Measurements from ENCODE around the gene GRID2IP.

The GRID2IP gene

GRCh38 chr7:6559896-6560295, 8.6 kb upstream of the GRID2IP start:
- no peak for DNase-seq

- peak; percentile 67 for DNase-seq
Observed at GRCh38 chr7:6558837-6559236, 7.6 kb upstream of the GRID2IP start.

- DNase-seq: no peak
Observed at GRCh38 chr7:6556196-6556595, 4.9 kb upstream of the GRID2IP start.

- no peak for DNase-seq
Observed at GRCh38 chr7:6554848-6555247, 3.6 kb upstream of the GRID2IP start.

- DNase-seq: no peak
Observed at GRCh38 chr7:6553448-6554044, 2.3 kb upstream of the GRID2IP start.

GRCh38 chr7:6547400-6547799, 3.9 kb downstream of the GRID2IP start:
- DNase-seq: no peak

- DNase-seq: no peak
Observed at GRCh38 chr7:6546498-6547251, 4.6 kb downstream of the GRID2IP start.

DNA sequence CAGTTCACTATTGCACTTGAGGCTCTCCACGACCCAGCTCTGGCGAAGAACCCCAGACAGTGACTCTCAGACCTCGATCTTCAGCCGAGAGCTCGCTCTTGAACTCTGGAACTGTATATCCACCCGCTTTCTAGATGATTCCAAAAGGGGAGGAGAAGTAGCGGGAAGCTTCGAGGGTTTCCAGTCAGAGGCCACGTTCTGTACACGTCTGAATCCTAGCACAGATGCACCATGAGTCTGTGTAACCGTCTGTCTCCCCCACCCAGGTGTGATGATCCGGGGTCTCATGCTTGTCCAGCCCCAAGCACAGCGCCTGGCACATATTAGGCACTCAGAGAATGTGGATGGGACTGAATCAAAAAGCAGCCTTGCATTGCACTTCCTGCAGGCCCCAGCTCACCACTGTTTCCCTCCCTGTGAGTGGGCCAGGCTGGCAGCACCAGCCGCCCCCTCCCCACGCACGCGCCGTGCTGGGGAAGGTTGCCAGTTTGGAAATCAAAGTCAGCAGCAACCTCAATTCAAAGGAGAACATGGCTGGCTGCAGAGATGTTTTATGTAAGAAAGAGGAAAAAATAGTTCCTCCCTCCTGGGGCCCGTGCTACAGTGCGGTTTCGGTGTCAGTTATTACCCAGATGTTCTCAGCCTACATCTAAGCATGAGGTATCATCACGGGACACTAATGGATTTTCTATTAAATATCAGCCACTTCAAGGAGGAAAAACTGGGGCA, 5.7 kb downstream of the GRID2IP start:
- DNase-seq: no peak

DNA sequence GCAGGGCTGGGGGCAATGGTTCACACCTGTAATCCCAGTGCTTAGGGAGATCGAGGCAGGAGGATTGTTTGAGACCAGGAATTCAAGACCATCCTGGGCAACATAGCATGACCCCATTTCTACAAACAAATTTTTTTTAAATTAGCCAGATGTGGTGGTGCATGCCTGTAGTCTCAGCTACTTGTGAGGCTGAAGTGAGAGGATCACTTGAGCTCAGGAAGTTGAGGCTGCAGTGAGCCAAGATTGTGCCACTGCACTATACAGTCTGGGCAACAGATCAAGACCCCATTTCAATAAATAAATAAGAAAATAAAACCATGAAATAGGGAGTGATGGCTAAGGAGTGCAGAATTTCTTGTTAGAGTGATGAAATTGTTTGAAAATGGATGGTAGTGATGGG, 8.9 kb downstream of the GRID2IP start:
- DNase-seq: no peak

GRCh38 chr7:6536262-6537260, 14.7 kb downstream of the GRID2IP start:
- no peak for DNase-seq

DNA sequence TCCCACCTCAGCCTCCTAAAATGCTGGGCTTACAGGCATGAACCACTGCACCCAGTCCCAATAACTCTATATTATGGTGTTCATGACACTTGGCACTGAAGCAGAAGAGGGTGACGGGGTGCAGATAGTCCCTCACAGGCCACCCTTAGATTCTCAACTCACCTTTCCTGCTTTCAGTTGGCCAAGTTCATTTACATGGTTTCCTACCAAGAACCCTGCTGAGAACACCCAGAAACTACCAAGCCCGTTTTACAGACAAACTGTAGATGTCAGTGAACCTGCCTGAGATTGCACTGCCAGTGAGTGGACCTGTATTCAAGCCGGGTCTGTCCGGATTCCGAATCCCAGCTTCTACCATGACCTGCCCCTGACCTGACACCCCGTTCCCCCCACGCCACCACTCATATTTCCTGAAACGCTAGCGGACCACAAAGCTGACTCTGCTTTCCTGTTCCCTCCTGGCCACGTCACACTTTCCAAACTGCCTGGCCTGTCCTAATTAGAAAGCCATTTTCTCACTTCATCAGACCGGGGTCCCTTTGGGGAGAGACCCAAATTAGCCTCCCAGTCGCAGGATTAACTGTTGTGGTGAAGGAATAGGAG, 17.3 kb downstream of the GRID2IP start:
- no peak for DNase-seq

- no peak for DNase-seq
Observed at GRCh38 chr7:6532516-6532915, 18.7 kb downstream of the GRID2IP start.

- no peak for DNase-seq
Observed at GRCh38 chr7:6531492-6532279, 19.6 kb downstream of the GRID2IP start.

DNA sequence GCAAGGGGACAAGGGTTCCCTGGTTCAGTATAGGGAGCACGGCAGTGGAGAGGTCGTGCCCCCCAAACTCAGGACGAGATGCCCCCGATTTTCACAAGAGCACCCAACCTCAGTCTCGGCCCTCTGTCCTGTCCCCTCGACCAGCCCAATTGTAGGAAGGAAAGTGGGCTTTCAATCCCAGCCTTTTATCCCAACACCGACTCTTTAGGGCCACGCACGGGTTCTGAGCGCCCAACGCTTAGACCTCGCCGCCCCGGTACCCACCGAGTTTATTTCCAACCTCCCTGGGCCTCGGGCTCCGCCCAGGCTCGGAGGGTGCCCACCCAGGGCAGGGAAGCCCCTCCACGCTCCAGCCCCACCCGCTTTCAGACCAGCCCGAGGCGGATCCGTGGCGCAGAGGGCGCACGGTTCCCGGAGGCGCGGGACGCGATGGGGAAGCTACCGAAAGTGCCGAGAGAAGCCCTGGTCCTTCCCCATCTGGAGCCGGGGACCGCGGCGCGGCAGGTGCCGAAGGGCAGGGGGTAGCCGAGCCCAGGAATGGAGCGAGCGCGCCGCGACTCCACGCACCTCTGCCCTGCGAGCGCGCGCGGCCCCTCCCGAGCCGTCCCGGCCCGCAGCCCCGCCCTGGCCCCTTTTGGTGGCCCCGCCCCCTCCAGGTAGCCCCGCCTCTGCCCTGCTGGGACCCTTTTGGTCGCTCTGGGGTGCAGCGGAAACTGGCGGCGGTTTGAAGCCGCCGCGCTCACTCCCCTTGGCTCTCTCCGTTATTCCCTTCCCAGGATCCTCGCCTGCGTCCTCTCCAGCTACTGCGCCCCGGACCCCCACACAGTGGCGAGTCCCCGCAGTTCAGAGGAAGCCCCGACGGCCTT, 20.4 kb downstream of the GRID2IP start:
- DNase-seq: no peak

DNA sequence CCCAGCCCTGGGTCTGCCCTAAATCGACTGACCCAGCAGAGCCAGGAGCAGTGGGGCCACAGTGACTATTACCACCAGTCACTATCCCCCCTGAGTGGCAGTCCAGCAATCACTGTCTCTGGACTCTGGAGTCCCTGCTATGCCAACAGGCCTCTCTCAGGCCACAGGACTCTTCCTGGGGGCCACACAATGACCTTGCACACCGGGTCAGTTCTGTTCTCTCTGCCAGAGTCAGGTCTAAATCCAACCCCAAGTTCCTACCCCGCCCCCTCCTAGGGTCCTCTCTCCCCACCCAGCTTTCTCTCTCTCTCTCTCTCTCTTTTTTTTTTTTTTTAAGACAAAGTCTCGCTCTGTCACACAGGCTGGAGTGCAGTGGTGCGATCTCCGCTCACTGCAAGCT, 21.6 kb downstream of the GRID2IP start:
- no peak for DNase-seq

- DNase-seq: no peak
Observed at GRCh38 chr7:6528401-6529130, 22.7 kb downstream of the GRID2IP start.

DNA sequence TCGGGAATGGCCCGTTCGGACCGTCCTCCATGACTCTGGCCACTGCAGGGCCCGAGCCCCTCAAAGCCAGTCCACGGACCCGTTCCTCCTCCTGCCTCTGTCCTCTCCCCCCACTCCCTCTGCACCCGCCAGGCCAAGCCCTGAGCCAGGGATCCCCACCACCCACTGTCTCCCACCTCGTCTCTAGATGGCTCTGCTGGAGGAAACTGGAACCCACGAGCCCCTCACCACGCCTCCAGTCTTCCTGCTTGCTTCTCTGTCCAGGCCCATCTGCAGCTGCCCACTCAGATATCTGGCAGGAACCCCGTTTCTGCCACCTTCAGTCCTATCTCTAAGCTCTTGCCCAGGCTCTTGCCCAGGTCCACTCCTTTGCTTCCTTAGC, 24.3 kb downstream of the GRID2IP start:
- no peak for DNase-seq

DNA sequence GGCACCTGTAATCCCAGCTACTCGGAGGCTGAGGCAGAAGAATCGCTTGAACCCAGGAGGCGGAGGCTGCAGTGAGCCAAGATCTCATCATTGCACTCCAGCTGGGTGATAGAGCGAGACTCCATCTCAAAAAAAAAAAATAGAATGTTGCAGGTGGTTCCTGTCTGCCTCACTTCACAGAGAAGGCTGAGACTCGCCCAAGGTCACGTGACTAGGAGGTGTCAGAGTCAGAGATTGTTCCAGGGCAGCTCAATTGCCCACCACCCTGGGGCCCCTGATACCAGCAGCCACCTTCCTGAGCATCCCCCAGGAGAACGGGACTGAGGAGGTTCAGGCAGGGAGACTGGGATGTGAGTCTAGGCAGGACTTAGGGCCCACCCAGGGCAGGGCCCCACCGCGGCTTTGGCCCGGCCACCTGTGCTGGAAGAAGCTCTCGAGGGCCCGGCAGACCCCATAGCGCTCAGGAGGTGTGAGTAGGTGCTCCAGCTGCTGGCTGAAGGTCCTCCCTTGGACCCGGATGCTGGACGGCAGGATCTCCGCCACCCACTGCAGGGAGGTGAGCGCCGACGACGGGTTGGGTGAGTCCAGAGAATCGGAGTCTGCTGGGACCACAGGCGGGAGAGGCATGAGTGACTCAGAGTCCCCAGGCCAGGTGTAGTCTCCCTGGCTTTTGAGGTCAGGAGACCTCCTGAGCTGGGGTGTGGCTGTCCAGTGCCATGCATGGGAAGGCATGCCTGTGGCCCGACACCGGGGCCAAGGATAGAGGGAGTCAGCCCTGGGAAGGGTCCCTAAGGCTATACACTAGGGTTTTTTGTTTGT, 30.9 kb downstream of the GRID2IP start:
- DNase-seq: no peak
